SKM-1 (cell line): ENCODE measurements around the gene NEUROG2.

Source experiments
- DNase-seq: peaks from one replicate; lab custom pipeline; 2025; ENCODE audit not compliant: unreplicated experiment; lab: John Stamatoyannopoulos, UW

The NEUROG2 gene

GRCh38 chr4:112521123-112522023 lies 5.4 kb upstream of the NEUROG2 start:
- DNase-seq = no peak

GRCh38 chr4:112520598-112521122 lies 4.7 kb upstream of the NEUROG2 start:
- DNase-seq = no peak

- no peak for DNase-seq
These were observed 4.0 kb upstream of the NEUROG2 start for GRCh38 chr4:112519689-112520597.

GRCh38 chr4:112518675-112519074 lies 2.7 kb upstream of the NEUROG2 start:
- DNase-seq = no peak

- no peak for DNase-seq
These were observed 1.9 kb upstream of the NEUROG2 start for GRCh38 chr4:112517911-112518310.

- DNase-seq = no peak
These were observed 1.2 kb upstream of the NEUROG2 start for GRCh38 chr4:112517067-112517634.

GRCh38 chr4:112516471-112517066 lies 589 bp upstream of the NEUROG2 start:
- no peak for DNase-seq

- no peak for DNase-seq
These were observed 548 bp downstream of the NEUROG2 start for GRCh38 chr4:112515198-112516065.

- no peak for DNase-seq
These were observed 1.3 kb downstream of the NEUROG2 start for GRCh38 chr4:112514647-112515197.

GRCh38 chr4:112513971-112514646 lies 1.9 kb downstream of the NEUROG2 start:
- no peak for DNase-seq

GRCh38 chr4:112511803-112512118 lies 4.2 kb downstream of the NEUROG2 start:
- DNase-seq = no peak

GRCh38 chr4:112511093-112511802 lies 4.7 kb downstream of the NEUROG2 start:
- no peak for DNase-seq

- no peak for DNase-seq
These were observed 5.5 kb downstream of the NEUROG2 start for GRCh38 chr4:112510291-112511092.

GRCh38 chr4:112509243-112510141 lies 6.5 kb downstream of the NEUROG2 start:
- DNase-seq = no peak

GRCh38 chr4:112508356-112508755 lies 7.6 kb downstream of the NEUROG2 start:
- no peak for DNase-seq

- DNase-seq = no peak
These were observed 11.2 kb downstream of the NEUROG2 start for GRCh38 chr4:112504807-112505206.

GRCh38 chr4:112502871-112503270 lies 13.1 kb downstream of the NEUROG2 start:
- DNase-seq = no peak
